IPS-18a (cell line): ENCODE measurements around the gene CSF3R.

Source experiments
- H3K27ac ChIP-seq: one replicate; pipeline ENCODE4 v1.5.1; 2013; ENCODE audit warnings: low read length
- H3K27me3 ChIP-seq: one replicate; pipeline ENCODE4 v1.6.1; 2013; ENCODE audit warnings: mild to moderate bottlenecking, low read length; ENCODE audit not compliant: control insufficient read depth, insufficient read depth
- H3K36me3 ChIP-seq: one replicate; pipeline ENCODE4 v1.6.1; 2013; ENCODE audit warnings: low read depth, low read length; ENCODE audit not compliant: control insufficient read depth
- H3K4me1 ChIP-seq: one replicate; pipeline ENCODE4 v1.6.1; 2013; ENCODE audit warnings: low read depth, low read length; ENCODE audit not compliant: control insufficient read depth
- H3K4me3 ChIP-seq: one replicate; pipeline ENCODE4 v1.5.1; 2013; ENCODE audit warnings: low read length
- H3K9ac ChIP-seq: one replicate; pipeline ENCODE4 v1.6.1; 2013; ENCODE audit warnings: mild to moderate bottlenecking, low read length, moderate library complexity
- H3K9me3 ChIP-seq: one replicate; pipeline ENCODE4 v1.6.1; 2013; ENCODE audit warnings: low read depth, low read length; ENCODE audit not compliant: control insufficient read depth

Gene CSF3R

DNA sequence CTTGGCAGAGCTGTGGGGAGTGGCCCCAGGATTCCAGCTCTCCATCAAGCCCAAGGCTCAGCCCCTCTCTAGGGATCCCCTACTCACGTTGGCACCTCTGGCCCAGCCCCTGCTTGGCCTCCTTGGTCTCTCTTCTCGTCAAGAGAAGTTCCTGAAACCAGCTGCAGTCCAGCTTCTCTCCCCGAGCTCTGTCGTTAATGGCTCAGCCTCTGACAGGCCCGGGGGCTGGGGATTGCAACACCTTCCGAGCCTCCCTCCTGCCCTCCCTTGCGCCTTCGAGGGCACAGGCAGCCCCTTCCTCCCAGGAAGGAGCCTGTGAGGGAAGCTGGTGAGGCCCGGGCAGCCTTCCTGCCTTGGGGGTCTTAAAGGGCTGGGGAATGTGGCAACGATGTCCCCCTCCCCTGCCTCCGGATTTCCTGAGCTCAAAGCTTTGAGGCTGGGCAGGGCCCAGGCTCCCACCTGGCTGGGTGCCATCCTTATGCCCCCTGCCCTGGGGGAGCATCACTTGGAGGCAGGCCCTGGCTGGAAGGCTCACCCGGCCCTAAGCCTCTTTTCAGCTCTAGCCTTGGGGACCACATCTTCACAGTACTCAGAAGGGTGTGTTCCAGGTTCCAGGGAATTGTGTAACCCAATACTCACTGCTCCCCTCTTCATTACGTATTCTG is at the start of gene CSF3R:
Gene CSF3R, minus strand, starts transcription at position 190 of the 665 bp plus-strand sequence. CDS start 3,417 bp downstream, outside the sequence.
- Histone ChIP-seq H3K27ac (no peak within 1 kb of the TSS), H3K9me3 (no peaks in the 10 kb centered on the region), H3K9ac (no peak within 1 kb of the TSS), H3K36me3 (no peaks in the 10 kb centered on the region), H3K4me3 (no peak within 1 kb of the TSS), H3K4me1 (no peaks in the 10 kb centered on the region), H3K27me3 (no peaks in the 10 kb centered on the region)

DNA sequence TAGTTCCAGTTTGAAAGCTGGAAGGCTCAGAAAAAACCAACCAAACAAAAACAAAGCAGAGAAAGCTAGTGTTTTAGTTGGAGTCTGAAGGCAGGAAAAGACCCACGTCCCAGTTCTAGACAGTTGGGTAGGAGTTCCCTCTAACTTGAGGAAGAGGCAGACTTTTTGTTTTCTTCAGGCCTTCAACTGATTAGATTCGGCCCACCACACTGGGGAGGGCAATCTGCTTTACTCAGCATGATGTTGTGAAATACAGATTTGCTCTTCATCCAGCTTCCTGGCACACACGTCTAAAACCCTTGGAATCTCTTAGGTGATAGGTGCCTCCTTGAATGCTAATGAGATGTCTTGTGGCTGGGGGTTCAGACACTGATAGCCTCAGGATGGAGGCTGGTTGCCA is 49.1 kb upstream of the CSF3R start:
- H3K36me3 ChIP-seq, result no peaks in the 10 kb centered on the region
- H3K27me3 ChIP-seq, result no peaks in the 10 kb centered on the region
- H3K9me3 ChIP-seq, result no peaks in the 10 kb centered on the region
- no peak overlapping the region for H3K4me3 ChIP-seq
- no peak overlapping the region for H3K9ac ChIP-seq
- H3K27ac ChIP-seq, result no peak overlapping the region
- no peaks in the 10 kb centered on the region for H3K4me1 ChIP-seq

- Histone ChIP-seq H3K9ac (no peak overlapping the region), H3K27ac (no peak overlapping the region), H3K27me3 (no peaks in the 10 kb centered on the region), H3K36me3 (no peaks in the 10 kb centered on the region), H3K4me1 (no peaks in the 10 kb centered on the region), H3K9me3 (no peaks in the 10 kb centered on the region), H3K4me3 (no peak overlapping the region)
Measured at GRCh38 chr1:36530791-36531190, 48.1 kb upstream of the CSF3R start.

DNA sequence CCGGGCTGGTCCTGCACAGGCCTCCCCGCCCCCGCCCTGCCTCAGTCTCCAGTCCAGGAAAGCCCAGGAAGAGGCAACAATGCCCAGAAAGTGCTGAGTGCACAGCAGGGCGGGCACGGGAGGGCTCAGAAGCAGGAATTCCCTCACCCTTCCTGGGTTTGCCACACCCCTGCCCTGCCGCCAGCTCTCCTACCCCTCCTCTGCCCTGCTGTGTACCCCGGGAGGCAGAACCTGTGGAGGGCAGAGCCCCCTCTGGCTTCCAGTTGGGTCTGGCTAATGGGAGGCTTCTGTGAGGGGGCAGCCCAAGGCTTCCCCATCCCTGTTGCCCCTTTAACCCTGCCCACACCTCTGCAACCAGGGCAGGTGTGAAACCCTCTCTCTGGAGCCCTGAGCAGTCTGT is 47.5 kb upstream of the CSF3R start:
- Histone ChIP-seq H3K9ac (no peak overlapping the region), H3K9me3 (no peaks in the 10 kb centered on the region), H3K27me3 (no peaks in the 10 kb centered on the region), H3K36me3 (no peaks in the 10 kb centered on the region), H3K27ac (no peak overlapping the region), H3K4me1 (no peaks in the 10 kb centered on the region), H3K4me3 (no peak overlapping the region)

- Histone ChIP-seq H3K4me1 (no peaks in the 10 kb centered on the region), H3K4me3 (no peak overlapping the region), H3K9me3 (no peaks in the 10 kb centered on the region), H3K27me3 (no peaks in the 10 kb centered on the region), H3K9ac (no peak overlapping the region), H3K36me3 (no peaks in the 10 kb centered on the region), H3K27ac (no peak overlapping the region)
Measured at GRCh38 chr1:36529769-36530260, 47.1 kb upstream of the CSF3R start.

GRCh38 chr1:36528361-36529349 is 45.9 kb upstream of the CSF3R start:
- Histone ChIP-seq H3K36me3 (no peaks in the 10 kb centered on the region), H3K9me3 (no peaks in the 10 kb centered on the region), H3K4me3 (no peak overlapping the region), H3K27me3 (no peaks in the 10 kb centered on the region), H3K9ac (no peak overlapping the region), H3K27ac (no peak overlapping the region), H3K4me1 (no peaks in the 10 kb centered on the region)

- no peak overlapping the region for H3K4me3 ChIP-seq
- H3K36me3 ChIP-seq, result no peaks in the 10 kb centered on the region
- H3K9ac ChIP-seq, result no peak overlapping the region
- no peaks in the 10 kb centered on the region for H3K27me3 ChIP-seq
- H3K27ac ChIP-seq, result no peak overlapping the region
- H3K9me3 ChIP-seq, result no peaks in the 10 kb centered on the region
- peaks cover 2% of the 10 kb centered on the region for H3K4me1 ChIP-seq
Measured at GRCh38 chr1:36525166-36525565, 42.5 kb upstream of the CSF3R start.

DNA sequence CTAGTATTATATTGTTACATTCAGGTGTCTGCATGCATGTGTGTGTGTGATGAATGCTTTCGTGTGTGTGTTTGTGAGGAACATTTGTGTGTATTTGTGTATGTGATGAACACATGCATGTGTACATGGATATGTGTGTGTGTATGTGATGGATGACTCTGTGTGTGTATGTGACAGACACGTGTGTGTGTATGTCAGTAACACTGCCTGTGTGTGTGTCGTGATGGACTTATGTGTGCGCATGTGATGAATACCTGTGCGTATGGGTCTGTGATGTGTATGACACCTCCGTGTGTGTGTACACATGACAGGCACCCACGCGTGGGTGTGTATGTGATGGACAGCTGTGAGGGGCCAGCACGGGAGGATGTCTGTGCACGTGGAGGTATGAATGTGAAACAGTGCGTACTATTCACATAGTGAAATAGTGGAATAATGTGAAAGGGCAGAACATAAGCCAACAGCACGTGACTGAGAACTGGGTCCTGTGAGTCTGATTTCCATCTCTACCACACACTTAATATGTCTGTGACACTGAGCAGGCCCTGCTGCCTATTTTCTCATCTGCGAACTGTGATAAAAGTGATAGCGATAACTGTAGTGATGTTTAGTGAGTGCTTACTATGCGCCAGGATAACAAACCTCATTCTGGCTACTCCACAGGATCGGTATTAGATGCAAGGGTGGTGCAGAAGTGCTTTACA is 41.8 kb upstream of the CSF3R start:
- Histone ChIP-seq H3K27ac (no peak overlapping the region), H3K4me3 (no peak overlapping the region), H3K4me1 (peaks cover 4% of the 10 kb centered on the region), H3K27me3 (no peaks in the 10 kb centered on the region), H3K9me3 (no peaks in the 10 kb centered on the region), H3K36me3 (no peaks in the 10 kb centered on the region), H3K9ac (no peak overlapping the region)

DNA sequence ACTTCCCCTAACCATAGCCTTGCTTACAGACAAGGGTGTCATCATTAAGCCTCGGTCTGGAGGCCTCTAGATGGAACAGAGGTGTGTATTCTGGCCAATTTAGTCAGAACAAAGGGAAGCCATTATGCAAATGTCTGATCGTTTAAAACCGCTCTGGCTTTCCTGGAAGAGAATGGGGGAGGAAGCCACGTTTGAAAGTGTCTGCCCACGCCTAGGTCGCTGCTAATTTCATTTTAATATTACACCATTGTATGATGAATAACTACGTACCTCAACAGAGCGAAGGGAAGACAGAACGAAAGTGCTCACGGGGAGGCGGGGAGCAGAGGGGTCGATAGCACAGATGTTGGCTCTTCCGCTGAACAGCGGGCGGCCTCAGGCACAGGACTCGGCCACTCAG is 41.1 kb upstream of the CSF3R start:
- Histone ChIP-seq H3K4me3 (no peak overlapping the region), H3K36me3 (no peaks in the 10 kb centered on the region), H3K27ac (no peak overlapping the region), H3K9me3 (no peaks in the 10 kb centered on the region), H3K9ac (no peak overlapping the region), H3K27me3 (no peaks in the 10 kb centered on the region), H3K4me1 (peaks cover 4% of the 10 kb centered on the region)

GRCh38 chr1:36523230-36523495 is 40.5 kb upstream of the CSF3R start:
- Histone ChIP-seq H3K9me3 (no peaks in the 10 kb centered on the region), H3K4me3 (no peak overlapping the region), H3K27ac (no peak overlapping the region), H3K9ac (no peak overlapping the region), H3K27me3 (no peaks in the 10 kb centered on the region), H3K36me3 (no peaks in the 10 kb centered on the region), H3K4me1 (peaks cover 4% of the 10 kb centered on the region)

DNA sequence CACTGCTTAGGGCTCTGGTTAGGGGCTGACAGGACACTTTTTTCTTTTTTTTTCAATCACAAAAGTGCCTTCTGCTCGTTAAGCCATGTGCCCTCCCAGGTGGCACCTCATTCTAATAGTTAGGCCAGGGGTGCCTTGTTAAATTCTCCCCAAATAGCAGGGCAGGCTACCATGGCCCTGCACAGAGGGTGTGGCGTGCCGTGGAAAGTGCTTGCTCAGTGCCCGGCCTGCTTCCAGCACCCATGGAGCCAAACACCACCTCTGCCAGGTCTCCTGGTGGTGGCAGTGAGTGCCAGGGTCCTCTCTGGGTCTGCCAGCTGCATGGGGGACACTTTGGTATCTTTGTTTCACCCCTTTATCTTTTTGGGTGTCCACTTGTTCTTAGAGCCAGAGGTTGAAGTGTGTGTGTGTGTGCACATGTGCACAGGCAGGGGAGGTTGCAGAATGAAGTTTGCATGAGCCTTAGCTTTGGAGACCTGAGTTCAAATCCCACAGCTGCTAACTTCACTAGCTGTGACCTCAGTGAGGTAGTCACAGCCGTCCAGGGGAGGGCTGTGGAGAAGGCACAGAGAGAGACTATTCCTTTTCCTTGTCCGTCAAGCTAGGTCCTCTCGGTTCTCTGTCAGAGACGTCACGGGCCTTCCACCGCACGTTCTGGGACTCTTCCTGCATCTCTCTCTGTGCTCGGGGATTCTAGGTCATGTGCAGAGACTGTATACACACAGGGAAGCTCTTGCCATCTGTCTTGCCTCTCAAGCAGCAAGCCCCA is 39.9 kb upstream of the CSF3R start:
- Histone ChIP-seq H3K4me1 (peaks cover 4% of the 10 kb centered on the region), H3K4me3 (no peak overlapping the region), H3K9ac (no peak overlapping the region)

More for the DNA sequence above, 39.9 kb upstream of the CSF3R start:
- no peaks in the 10 kb centered on the region for H3K27me3 ChIP-seq
- H3K27ac ChIP-seq, result no peak overlapping the region
- H3K36me3 ChIP-seq, result no peaks in the 10 kb centered on the region
- H3K9me3 ChIP-seq, result no peaks in the 10 kb centered on the region
